ENCODE measurements around the gene THSD7B. TPM values are rescaled to one million over a fixed set of nuclear protein-coding genes. Genes with fewer than 3 reads are reported as not detected.

Gene THSD7B
- total and polyA plus RNA-seq, 2 of the 13 experiments (the other 11 are each of a cell fraction or from before 2014, with no cell fraction given), result 0.02 TPM; not detected in 1

DNA sequence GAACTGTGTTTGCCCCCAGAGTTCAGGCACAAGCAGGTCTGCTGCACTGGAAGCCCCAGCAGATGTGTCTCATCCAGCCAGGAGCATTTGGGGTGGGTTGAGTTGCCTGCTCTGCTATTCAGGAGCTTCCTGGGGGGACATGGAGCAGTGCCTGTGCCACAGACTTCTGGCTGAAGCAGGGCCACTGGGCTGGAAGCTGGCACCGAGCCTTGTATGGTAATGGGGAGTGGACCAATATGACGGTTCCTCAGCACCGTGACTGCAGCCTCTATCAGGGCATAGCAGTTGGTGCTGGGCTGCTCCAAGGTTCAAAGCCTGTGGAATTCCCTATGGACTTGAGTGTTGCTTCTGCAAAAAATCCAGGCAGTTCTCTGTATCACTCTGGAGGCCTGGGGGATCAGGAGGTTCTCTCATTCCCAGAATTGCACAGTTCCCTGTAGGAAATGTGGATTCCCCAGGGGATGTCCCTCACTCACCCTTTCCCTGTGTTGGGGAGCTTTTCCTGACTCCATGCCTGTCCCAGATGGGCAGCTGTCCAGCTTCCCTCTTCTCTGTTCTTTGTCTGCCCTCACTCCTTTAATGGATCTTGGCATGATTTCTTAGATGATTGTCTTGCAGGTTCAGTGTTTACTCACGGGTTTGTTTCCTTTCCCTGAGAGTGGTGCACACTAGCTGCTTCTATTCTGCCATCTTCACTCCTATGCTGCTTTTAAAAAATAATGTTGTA is 37.2 kb upstream of the THSD7B start:
- H3K27ac ChIP-seq (ENCODE audit: extremely low read length, insufficient read depth, low read length), result no peak overlapping the region
- no peak overlapping the region for H3K4me2 ChIP-seq (ENCODE audit: low read depth, low read length)
- no peaks in the 10 kb centered on the region for H4K20me1 ChIP-seq (ENCODE audit: insufficient read depth, low read length)
- H3K9ac ChIP-seq (ENCODE audit: insufficient read depth, low read depth, low read length), result no peak overlapping the region
- 0 out of 2 replicates have a peak, but pooled peaks cover 3% of the 10 kb centered on the region for H3K9me3 ChIP-seq (ENCODE audit: low read length)
- intact Hi-C loops (cut with micrococcal nuclease; ENCODE audit: unreplicated experiment), result no loop called here
- ChIA-PET CTCF (ENCODE audit: low intra/inter-chr PET ratio, low total read pairs) (no interaction called here), POLR2A (no interaction called here)
- no peak overlapping the region for H2AFZ ChIP-seq (ENCODE audit: low read length)
- WGBS (ENCODE audit: low lambda C conversion rate), result under 1% methylated on average over 4 of the region's 4 CpGs
- FAIRE-seq, result no peak
- no peaks in the 10 kb centered on the region for H3K4me1 ChIP-seq (ENCODE audit: insufficient read depth, low read length)
- H3K4me3 ChIP-seq (replicated peaks in 1 of 3; ENCODE audit: insufficient read depth in 1 of 3, low read depth in 2 of 3, low read length in 3 of 3), result no peak overlapping the region
- H3K36me3 ChIP-seq (replicated peaks in 1 of 2; ENCODE audit: control insufficient read depth in 1 of 2, insufficient read depth in 2 of 2, low read length in 2 of 2), result no peaks in the 10 kb centered on the region
- in situ Hi-C loops (cut with HindIII; ENCODE audit: extremely low pct_ligation_motif_present, low pct_unique_long_range_greater_than_20kb), result no loop called here
- no peaks in the 10 kb centered on the region for H3K79me2 ChIP-seq (ENCODE audit: insufficient read depth, low read length)
- TF ChIP-seq ARNT2 (CRISPR knock-in tag; IDR thresholded peaks at IDR 0.05; ENCODE audit: low read depth) (no peak), SKI (IDR thresholded peaks at IDR 0.05; ENCODE audit: partially characterized antibody) (no peak), EEA1 (CRISPR knock-in tag; IDR thresholded peaks at IDR 0.05; ENCODE audit: borderline replicate concordance) (no peak), ZNF75D (CRISPR knock-in tag; IDR thresholded peaks at IDR 0.05; ENCODE audit: borderline replicate concordance) (no peak), ZNF33A (CRISPR knock-in tag; IDR thresholded peaks at IDR 0.05; ENCODE audit: borderline replicate concordance) (no peak), IRX3 (CRISPR knock-in tag; IDR thresholded peaks at IDR 0.05; ENCODE audit: borderline replicate concordance, low read depth) (no peak), KDM6A (CRISPR knock-in tag; IDR thresholded peaks at IDR 0.05; ENCODE audit: low read depth) (no peak), ZNF883 (CRISPR knock-in tag; IDR thresholded peaks at IDR 0.05; ENCODE audit: not compliant biosample characterization) (no peak), GTF3A (CRISPR knock-in tag; conservative IDR thresholded peaks at IDR 0.05) (no peak), RFXANK (CRISPR knock-in tag; IDR thresholded peaks at IDR 0.05) (no peak)
- TF ChIP-seq, protein P1, sequence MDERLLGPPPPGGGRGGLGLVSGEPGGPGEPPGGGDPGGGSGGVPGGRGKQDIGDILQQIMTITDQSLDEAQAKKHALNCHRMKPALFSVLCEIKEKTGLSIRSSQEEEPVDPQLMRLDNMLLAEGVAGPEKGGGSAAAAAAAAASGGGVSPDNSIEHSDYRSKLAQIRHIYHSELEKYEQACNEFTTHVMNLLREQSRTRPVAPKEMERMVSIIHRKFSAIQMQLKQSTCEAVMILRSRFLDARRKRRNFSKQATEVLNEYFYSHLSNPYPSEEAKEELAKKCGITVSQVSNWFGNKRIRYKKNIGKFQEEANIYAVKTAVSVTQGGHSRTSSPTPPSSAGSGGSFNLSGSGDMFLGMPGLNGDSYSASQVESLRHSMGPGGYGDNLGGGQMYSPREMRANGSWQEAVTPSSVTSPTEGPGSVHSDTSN (CRISPR knock-in tag; IDR thresholded peaks at IDR 0.05), result no peak
- TF ChIP-seq, protein P2, sequence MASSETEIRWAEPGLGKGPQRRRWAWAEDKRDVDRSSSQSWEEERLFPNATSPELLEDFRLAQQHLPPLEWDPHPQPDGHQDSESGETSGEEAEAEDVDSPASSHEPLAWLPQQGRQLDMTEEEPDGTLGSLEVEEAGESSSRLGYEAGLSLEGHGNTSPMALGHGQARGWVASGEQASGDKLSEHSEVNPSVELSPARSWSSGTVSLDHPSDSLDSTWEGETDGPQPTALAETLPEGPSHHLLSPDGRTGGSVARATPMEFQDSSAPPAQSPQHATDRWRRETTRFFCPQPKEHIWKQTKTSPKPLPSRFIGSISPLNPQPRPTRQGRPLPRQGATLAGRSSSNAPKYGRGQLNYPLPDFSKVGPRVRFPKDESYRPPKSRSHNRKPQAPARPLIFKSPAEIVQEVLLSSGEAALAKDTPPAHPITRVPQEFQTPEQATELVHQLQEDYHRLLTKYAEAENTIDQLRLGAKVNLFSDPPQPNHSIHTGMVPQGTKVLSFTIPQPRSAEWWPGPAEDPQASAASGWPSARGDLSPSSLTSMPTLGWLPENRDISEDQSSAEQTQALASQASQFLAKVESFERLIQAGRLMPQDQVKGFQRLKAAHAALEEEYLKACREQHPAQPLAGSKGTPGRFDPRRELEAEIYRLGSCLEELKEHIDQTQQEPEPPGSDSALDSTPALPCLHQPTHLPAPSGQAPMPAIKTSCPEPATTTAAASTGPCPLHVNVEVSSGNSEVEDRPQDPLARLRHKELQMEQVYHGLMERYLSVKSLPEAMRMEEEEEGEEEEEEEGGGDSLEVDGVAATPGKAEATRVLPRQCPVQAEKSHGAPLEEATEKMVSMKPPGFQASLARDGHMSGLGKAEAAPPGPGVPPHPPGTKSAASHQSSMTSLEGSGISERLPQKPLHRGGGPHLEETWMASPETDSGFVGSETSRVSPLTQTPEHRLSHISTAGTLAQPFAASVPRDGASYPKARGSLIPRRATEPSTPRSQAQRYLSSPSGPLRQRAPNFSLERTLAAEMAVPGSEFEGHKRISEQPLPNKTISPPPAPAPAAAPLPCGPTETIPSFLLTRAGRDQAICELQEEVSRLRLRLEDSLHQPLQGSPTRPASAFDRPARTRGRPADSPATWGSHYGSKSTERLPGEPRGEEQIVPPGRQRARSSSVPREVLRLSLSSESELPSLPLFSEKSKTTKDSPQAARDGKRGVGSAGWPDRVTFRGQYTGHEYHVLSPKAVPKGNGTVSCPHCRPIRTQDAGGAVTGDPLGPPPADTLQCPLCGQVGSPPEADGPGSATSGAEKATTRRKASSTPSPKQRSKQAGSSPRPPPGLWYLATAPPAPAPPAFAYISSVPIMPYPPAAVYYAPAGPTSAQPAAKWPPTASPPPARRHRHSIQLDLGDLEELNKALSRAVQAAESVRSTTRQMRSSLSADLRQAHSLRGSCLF (CRISPR knock-in tag; IDR thresholded peaks at IDR 0.05; ENCODE audit: borderline replicate concordance), result no peak
- no peak for DNase-seq (ENCODE audit: low spot score)
- no peaks in the 10 kb centered on the region for H3K27me3 ChIP-seq (ENCODE audit: control insufficient read depth in 1 of 2, insufficient read depth in 2 of 2, low read length in 2 of 2)
- ATAC-seq, result no peak
- BruUV-seq (replicated peaks), result no TSS peak

All from HepG2 (cell line).